Loucy (cell line): ENCODE results near the gene SMIM10L1.

Experiments used
- H2AFZ ChIP-seq: fragments of 200-600 bp; sonication (generic); 2 replicates; pipeline ENCODE4 v1.6.0; 2016; ENCODE audit warnings: antibody characterized with exemption, mild to moderate bottlenecking, low read length, moderate library complexity
- H3F3A ChIP-seq: fragments of 200-600 bp; 2 replicates; pipeline ENCODE4 v1.6.0; 2016; ENCODE audit warnings: antibody characterized with exemption, low read depth, mild to moderate bottlenecking
- H3K27me3 ChIP-seq: fragments of 200-600 bp; sonication (generic); 2 replicates; pipeline ENCODE4 v1.6.1; 2014; ENCODE audit warnings: low read length, mild to moderate bottlenecking; ENCODE audit not compliant: insufficient read depth, poor library complexity, severe bottlenecking
- H3K36me3 ChIP-seq: fragments of 200-600 bp; sonication (generic); 2 replicates; pipeline ENCODE4 v1.6.1; 2016; ENCODE audit warnings: low read length; ENCODE audit not compliant: insufficient read depth
- H3K4me1 ChIP-seq: fragments of 200-600 bp; sonication (generic); 2 replicates; pipeline ENCODE4 v1.5.1; 2014; ENCODE audit warnings: low read length, mild to moderate bottlenecking; ENCODE audit not compliant: insufficient read depth, poor library complexity, severe bottlenecking
- H3K4me2 ChIP-seq: fragments of 200-600 bp; sonication (generic); 2 replicates; pipeline ENCODE4 v1.6.0; 2014; ENCODE audit warnings: antibody characterized with exemption, low read length, low read depth, mild to moderate bottlenecking; ENCODE audit not compliant: poor library complexity, severe bottlenecking
- H3K4me3 ChIP-seq: fragments of 200-600 bp; sonication (generic); 2 replicates; pipeline ENCODE4 v1.5.1; 2014; ENCODE audit warnings: low read length, mild to moderate bottlenecking, mixed read lengths; ENCODE audit not compliant: poor library complexity, severe bottlenecking
- H3K79me2 ChIP-seq: fragments of 200-600 bp; sonication (generic); 2 replicates; pipeline ENCODE4 v1.6.1; 2014; ENCODE audit warnings: low read length; ENCODE audit not compliant: insufficient read depth
- H3K9ac ChIP-seq: fragments of 200-600 bp; sonication (generic); 2 replicates; pipeline ENCODE4 v1.6.0; 2014; ENCODE audit warnings: mild to moderate bottlenecking, low read depth, low read length, moderate library complexity; ENCODE audit not compliant: poor library complexity, severe bottlenecking
- H3K9me2 ChIP-seq: fragments of 200-600 bp; sonication (generic); replicated peaks from 2 replicates; pipeline ENCODE4 v1.6.1; 2016; ENCODE audit warnings: low read depth, low read length, mixed read lengths
- H3K9me3 ChIP-seq: fragments of 200-600 bp; sonication (generic); 2 replicates; pipeline ENCODE4 v1.6.1; 2014; ENCODE audit warnings: mild to moderate bottlenecking, antibody characterized with exemption, low read length, low read depth; ENCODE audit not compliant: insufficient read depth
- H4K20me1 ChIP-seq: fragments of 200-600 bp; sonication (generic); 2 replicates; pipeline ENCODE4 v1.6.0; 2014; ENCODE audit warnings: antibody characterized with exemption, low read length, mild to moderate bottlenecking; ENCODE audit not compliant: insufficient read depth, poor library complexity, severe bottlenecking
- CTCF ChIP-seq: fragments of 200-600 bp; sonication (generic); conservative IDR thresholded peaks from 2 replicates; pipeline ENCODE4 v1.5.1; 2014; ENCODE audit warnings: mild to moderate bottlenecking, antibody characterized with exemption, low read length
- EZH2phosphoT487 ChIP-seq: fragments of 200-600 bp; IDR thresholded peaks from 2 replicates; pipeline ENCODE4 v1.6.1; 2018; ENCODE audit warnings: antibody characterized with exemption, mild to moderate bottlenecking, moderate library complexity, borderline replicate concordance

SMIM10L1 gene

GRCh38 chr12:11133162-11133561 lies 37.8 kb upstream of the SMIM10L1 start:
- Histone ChIP-seq H3K9ac (no peak overlapping the region), H3K9me2 (no peaks in the 10 kb centered on the region), H3K36me3 (no peaks in the 10 kb centered on the region), H4K20me1 (no peaks in the 10 kb centered on the region), H3K4me3 (no peak overlapping the region), H3K27me3 (no peaks in the 10 kb centered on the region), H3K4me2 (no peak overlapping the region), H3F3A (no peaks in the 10 kb centered on the region), H3K79me2 (no peaks in the 10 kb centered on the region), H3K4me1 (no peaks in the 10 kb centered on the region), H2AFZ (no peak overlapping the region), H3K9me3 (no peaks in the 10 kb centered on the region)
- no peak for TF ChIP-seq EZH2phosphoT487
- no peak for TF ChIP-seq CTCF

- Histone ChIP-seq H3K4me3 (no peak overlapping the region), H3K4me1 (no peaks in the 10 kb centered on the region), H3K79me2 (no peaks in the 10 kb centered on the region), H3K4me2 (no peak overlapping the region), H3K36me3 (no peaks in the 10 kb centered on the region), H3K27me3 (no peaks in the 10 kb centered on the region), H4K20me1 (no peaks in the 10 kb centered on the region), H2AFZ (no peak overlapping the region), H3K9ac (no peak overlapping the region), H3K9me2 (no peaks in the 10 kb centered on the region), H3K9me3 (no peaks in the 10 kb centered on the region), H3F3A (no peaks in the 10 kb centered on the region)
- no peak for TF ChIP-seq CTCF
- no peak for TF ChIP-seq EZH2phosphoT487
Observed at GRCh38 chr12:11133816-11134215, 37.2 kb upstream of the SMIM10L1 start.

- Histone ChIP-seq H3K27me3 (no peaks in the 10 kb centered on the region), H3K9me2 (no peaks in the 10 kb centered on the region), H2AFZ (no peak within 1 kb of the TSS), H3K4me1 (no peaks in the 10 kb centered on the region), H3K4me3 (no peak within 1 kb of the TSS), H3K4me2 (no peak within 1 kb of the TSS), H3K36me3 (no peaks in the 10 kb centered on the region), H3F3A (no peaks in the 10 kb centered on the region), H3K9ac (no peak within 1 kb of the TSS), H3K79me2 (no peaks in the 10 kb centered on the region), H4K20me1 (no peaks in the 10 kb centered on the region), H3K9me3 (no peaks in the 10 kb centered on the region)
- no peak for TF ChIP-seq EZH2phosphoT487
- TF ChIP-seq CTCF: no peak
Observed at GRCh38 chr12:11134305-11134704, 36.7 kb upstream of the SMIM10L1 start, which contains the start of gene TAS2R30. TSS of gene TAS2R30 (minus strand) at chr12:11134644. CDS start at chr12:11134244, 400 bp downstream.
